Breast epithelium (tissue), 3 donors: Measurements from ENCODE around the gene RTL10.

Experiments used
- POLR2A ChIP-seq: fragments of 450-650 bp; IDR thresholded peaks from one replicate; pipeline ENCODE4 v1.6.1; 2016; ENCODE audit warnings: antibody characterized with exemption, mild to moderate bottlenecking, moderate library complexity
- POLR2AphosphoS5 ChIP-seq, 3 donors: sonication (generic); formaldehyde crosslinking; IDR thresholded peaks; one replicate each; pipeline ENCODE4 v1.6.1; 2017; ENCODE audit warnings: antibody characterized with exemption in 3 of 3
- TF ChIP-seq, protein P1 (sequence below), 3 donors: fragments of 450-650 bp; IDR thresholded peaks; one replicate each; pipeline ENCODE4 v1.5.1; 2016 to 2017; ENCODE audit warnings: antibody characterized with exemption in 3 of 3, mild to moderate bottlenecking in 3 of 3, moderate library complexity in 3 of 3

DNA sequence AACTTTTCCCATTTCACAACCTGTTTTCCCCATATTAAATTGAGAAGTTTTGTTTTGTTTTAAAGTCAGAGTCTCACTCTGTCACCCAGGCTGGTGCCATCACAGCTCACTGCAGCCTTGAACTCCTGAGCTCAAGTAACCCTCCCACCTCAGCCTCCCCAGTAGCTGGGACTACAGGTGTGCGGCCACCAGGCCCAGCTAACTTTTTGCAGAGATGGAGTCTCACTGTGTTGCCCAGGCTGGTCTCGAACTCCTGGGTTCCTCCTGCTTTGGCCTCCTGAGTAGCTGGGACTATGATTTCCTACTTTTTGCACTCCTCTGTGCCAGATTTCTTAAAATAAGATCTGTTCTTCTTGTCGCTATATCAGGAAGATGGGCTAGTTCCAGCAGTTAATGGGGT lies 44.9 kb downstream of the RTL10 start:
- TF ChIP-seq, protein P1, sequence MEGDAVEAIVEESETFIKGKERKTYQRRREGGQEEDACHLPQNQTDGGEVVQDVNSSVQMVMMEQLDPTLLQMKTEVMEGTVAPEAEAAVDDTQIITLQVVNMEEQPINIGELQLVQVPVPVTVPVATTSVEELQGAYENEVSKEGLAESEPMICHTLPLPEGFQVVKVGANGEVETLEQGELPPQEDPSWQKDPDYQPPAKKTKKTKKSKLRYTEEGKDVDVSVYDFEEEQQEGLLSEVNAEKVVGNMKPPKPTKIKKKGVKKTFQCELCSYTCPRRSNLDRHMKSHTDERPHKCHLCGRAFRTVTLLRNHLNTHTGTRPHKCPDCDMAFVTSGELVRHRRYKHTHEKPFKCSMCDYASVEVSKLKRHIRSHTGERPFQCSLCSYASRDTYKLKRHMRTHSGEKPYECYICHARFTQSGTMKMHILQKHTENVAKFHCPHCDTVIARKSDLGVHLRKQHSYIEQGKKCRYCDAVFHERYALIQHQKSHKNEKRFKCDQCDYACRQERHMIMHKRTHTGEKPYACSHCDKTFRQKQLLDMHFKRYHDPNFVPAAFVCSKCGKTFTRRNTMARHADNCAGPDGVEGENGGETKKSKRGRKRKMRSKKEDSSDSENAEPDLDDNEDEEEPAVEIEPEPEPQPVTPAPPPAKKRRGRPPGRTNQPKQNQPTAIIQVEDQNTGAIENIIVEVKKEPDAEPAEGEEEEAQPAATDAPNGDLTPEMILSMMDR (IDR thresholded peaks at IDR 0.05): no peak
- TF ChIP-seq POLR2A: no peak
- no peak for TF ChIP-seq POLR2AphosphoS5 (IDR thresholded peaks at IDR 0.05)
